ENCODE data around the gene PRRX2. TPM values are rescaled to one million over a fixed set of nuclear protein-coding genes. Genes with fewer than 3 reads are reported as not detected.

Gene PRRX2
- total and polyA plus RNA-seq, 12 donors, result 0.15 to 14.2 (median 4.0) TPM

DNA sequence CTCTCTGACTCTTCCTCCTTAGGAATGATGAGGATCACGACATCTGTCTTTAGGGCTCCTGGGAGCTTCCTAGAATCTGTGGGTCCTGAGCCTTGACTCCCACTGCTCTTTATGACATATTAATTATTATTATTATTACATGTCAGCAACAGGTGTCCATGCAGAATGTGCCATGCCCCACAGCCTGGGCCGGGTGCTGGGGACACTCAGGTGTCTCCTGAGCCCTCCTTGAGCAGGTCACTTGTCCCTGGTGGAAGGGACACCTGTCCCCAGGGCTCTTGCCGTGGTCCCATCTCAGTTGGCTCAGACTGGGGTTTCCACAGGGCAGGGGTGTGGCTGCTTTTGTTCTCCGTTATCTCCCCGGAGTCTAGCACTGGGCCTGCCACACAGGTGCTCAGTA lies 53.2 kb downstream of the PRRX2 start:
- no peak overlapping the region for H3K27ac ChIP-seq
- no peaks in the 10 kb centered on the region for H3K27me3 ChIP-seq
- H3K4me3 ChIP-seq, result no peak overlapping the region
- WGBS, 4 donors, result 69 to 90% (median 84%) methylated on average over 3 to 5 of the region's 5 CpGs
- no peaks in the 10 kb centered on the region for H3K9me3 ChIP-seq (replicated peaks in 1 of 3)
- TF ChIP-seq, protein P1, sequence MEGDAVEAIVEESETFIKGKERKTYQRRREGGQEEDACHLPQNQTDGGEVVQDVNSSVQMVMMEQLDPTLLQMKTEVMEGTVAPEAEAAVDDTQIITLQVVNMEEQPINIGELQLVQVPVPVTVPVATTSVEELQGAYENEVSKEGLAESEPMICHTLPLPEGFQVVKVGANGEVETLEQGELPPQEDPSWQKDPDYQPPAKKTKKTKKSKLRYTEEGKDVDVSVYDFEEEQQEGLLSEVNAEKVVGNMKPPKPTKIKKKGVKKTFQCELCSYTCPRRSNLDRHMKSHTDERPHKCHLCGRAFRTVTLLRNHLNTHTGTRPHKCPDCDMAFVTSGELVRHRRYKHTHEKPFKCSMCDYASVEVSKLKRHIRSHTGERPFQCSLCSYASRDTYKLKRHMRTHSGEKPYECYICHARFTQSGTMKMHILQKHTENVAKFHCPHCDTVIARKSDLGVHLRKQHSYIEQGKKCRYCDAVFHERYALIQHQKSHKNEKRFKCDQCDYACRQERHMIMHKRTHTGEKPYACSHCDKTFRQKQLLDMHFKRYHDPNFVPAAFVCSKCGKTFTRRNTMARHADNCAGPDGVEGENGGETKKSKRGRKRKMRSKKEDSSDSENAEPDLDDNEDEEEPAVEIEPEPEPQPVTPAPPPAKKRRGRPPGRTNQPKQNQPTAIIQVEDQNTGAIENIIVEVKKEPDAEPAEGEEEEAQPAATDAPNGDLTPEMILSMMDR (IDR thresholded peaks at IDR 0.05), result no peak
- no peak for TF ChIP-seq POLR2A (IDR thresholded peaks at IDR 0.05)
- no peaks in the 10 kb centered on the region for H3K36me3 ChIP-seq (replicated peaks in 1 of 2)
- intact Hi-C loops (cut with DNase I), result no loop called here
- no peaks in the 10 kb centered on the region for H3K4me1 ChIP-seq (replicated peaks in 1 of 2)
- no peak for DNase-seq

DNA sequence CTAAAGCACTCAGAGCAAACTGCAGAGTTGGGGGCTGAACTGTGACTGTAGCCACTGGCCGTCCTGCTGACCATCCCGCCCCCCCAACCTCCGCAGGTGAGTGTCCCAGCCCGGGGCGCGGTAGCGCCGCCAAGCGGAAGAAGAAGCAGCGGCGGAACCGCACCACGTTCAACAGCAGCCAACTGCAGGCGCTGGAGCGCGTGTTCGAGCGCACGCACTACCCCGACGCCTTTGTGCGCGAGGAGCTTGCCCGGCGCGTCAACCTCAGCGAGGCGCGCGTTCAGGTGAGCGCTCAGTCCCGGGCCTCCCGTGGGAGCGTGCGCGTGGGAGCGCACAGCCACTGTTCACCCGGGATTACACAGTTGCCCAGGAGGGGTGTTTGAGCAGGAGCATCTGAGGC lies 53.7 kb downstream of the PRRX2 start:
- intact Hi-C loops (cut with DNase I), result no loop called here
- no peak overlapping the region for H3K27ac ChIP-seq
- DNase-seq, result no peak
- no peaks in the 10 kb centered on the region for H3K36me3 ChIP-seq (replicated peaks in 1 of 2)
- H3K4me3 ChIP-seq, result no peak overlapping the region
- no peaks in the 10 kb centered on the region for H3K27me3 ChIP-seq
- H3K9me3 ChIP-seq (replicated peaks in 1 of 3), result no peaks in the 10 kb centered on the region
- no peaks in the 10 kb centered on the region for H3K4me1 ChIP-seq (replicated peaks in 1 of 2)
- WGBS, 4 donors, result 61 to 79% (median 69%) methylated on average over 26 to 38 of the region's 38 CpGs
- TF ChIP-seq, protein P1 (IDR thresholded peaks at IDR 0.05), result no peak
- TF ChIP-seq POLR2A (IDR thresholded peaks at IDR 0.05), result no peak

DNA sequence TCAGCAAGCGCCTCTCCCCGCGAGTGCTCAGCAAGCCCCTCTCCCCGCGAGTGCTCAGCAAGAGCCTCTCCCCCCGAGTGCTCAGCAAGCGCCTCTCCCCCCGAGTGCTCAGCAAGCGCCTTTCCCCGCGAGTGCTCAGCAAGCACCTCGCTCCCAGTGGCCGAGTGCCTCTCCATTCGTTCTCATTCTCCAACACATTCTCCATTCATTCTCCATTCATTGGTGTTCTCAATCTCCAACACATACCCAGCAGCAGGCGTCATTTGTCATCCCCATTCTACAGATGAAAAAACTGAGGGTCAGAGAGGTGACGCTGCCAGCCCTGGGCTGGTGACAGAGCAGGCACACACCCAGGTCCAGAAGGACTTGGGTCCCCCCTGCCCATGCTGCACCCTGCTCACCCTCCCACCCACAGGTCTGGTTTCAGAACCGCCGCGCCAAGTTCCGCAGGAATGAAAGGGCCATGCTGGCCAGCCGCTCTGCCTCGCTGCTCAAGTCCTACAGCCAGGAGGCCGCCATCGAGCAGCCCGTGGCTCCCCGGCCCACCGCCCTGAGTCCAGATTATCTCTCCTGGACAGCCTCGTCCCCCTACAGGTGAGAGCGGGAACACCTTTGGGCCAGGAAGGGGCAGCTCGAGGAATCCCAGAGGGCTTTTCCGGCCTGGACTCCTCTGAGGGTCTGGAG lies 54.9 kb downstream of the PRRX2 start:
- 82 to 88% (median 86%) methylated on average over 14 to 31 of the region's 31 CpGs for WGBS, 4 donors

GRCh38 chr9:129720865-129721545 lies 55.6 kb downstream of the PRRX2 start:
- Histone ChIP-seq H3K9me3 (replicated peaks in 1 of 3) (no peaks in the 10 kb centered on the region), H3K36me3 (replicated peaks in 1 of 2) (no peaks in the 10 kb centered on the region), H3K27ac (no peak overlapping the region), H3K27me3 (no peaks in the 10 kb centered on the region), H3K4me3 (no peak overlapping the region), H3K4me1 (replicated peaks in 1 of 2) (no peaks in the 10 kb centered on the region)
- DNase-seq, result no peak
- intact Hi-C loops (cut with DNase I), result loop anchor here in 1 of 2 donors (5.0 kb wide), 1 partner anchor 74 kb away; no protein-coding TSS in a partner anchor
- WGBS, 4 donors, result 86 to 92% (median 90%) methylated on average over 19 to 25 of the region's 25 CpGs
- TF ChIP-seq, protein P1 (IDR thresholded peaks at IDR 0.05), result no peak
- no peak for TF ChIP-seq POLR2A (IDR thresholded peaks at IDR 0.05)

More for the DNA sequence above, 54.9 kb downstream of the PRRX2 start:
- TF ChIP-seq POLR2A (IDR thresholded peaks at IDR 0.05), result no peak
- TF ChIP-seq, protein P1 (IDR thresholded peaks at IDR 0.05), result no peak
- H3K4me1 ChIP-seq (replicated peaks in 1 of 2), result no peaks in the 10 kb centered on the region
- no peaks in the 10 kb centered on the region for H3K36me3 ChIP-seq (replicated peaks in 1 of 2)
- intact Hi-C loops (cut with DNase I), result loop anchor here in 1 of 2 donors (5.0 kb wide), 1 partner anchor 73 kb away; no protein-coding TSS in a partner anchor
- no peak for DNase-seq
- no peaks in the 10 kb centered on the region for H3K9me3 ChIP-seq (replicated peaks in 1 of 3)
- no peak overlapping the region for H3K27ac ChIP-seq
- no peak overlapping the region for H3K4me3 ChIP-seq
- H3K27me3 ChIP-seq, result no peaks in the 10 kb centered on the region
